ENCODE results near the gene FOXA2.

FOXA2 gene

GRCh38 chr20:22563062-22563965 is 21.1 kb downstream of the FOXA2 start:
- H3K27ac ChIP-seq: no peak overlapping the region
- TF ChIP-seq CTCF (conservative IDR thresholded peaks at IDR 0.05; ENCODE audit: low read depth): no peak
- DNase-seq (ENCODE audit: low spot score): no peak
- CTCF ChIA-PET: interaction anchor here (0.6 to 0.9 kb wide), 2 partner anchors 110 to 115 kb away, joined by 3 to 6 read pairs; no protein-coding TSS in a partner anchor
- POLR2A ChIA-PET (ENCODE audit: low non-redundant PET): no interaction called here

GRCh38 chr20:22562620-22563019 is 21.8 kb downstream of the FOXA2 start:
- TF ChIP-seq CTCF (conservative IDR thresholded peaks at IDR 0.05; ENCODE audit: low read depth): no peak
- H3K27ac ChIP-seq: no peak overlapping the region
- POLR2A ChIA-PET (ENCODE audit: low non-redundant PET): no interaction called here
- DNase-seq (ENCODE audit: low spot score): no peak
- CTCF ChIA-PET: interaction anchor here (0.6 to 0.9 kb wide), 3 partner anchors 110 to 116 kb away, joined by 3 to 6 read pairs (median 3); no protein-coding TSS in a partner anchor

- DNase-seq (ENCODE audit: low spot score): no peak
- CTCF ChIA-PET: interaction anchor here (0.5 to 0.6 kb wide), 2 partner anchors 46 to 109 kb away, joined by 3 to 4 read pairs; no protein-coding TSS in a partner anchor
- POLR2A ChIA-PET (ENCODE audit: low non-redundant PET): no interaction called here
- TF ChIP-seq CTCF (conservative IDR thresholded peaks at IDR 0.05; ENCODE audit: low read depth): no peak
- no peak overlapping the region for H3K27ac ChIP-seq
Observed at GRCh38 chr20:22561965-22562577, 22.3 kb downstream of the FOXA2 start.

GRCh38 chr20:22560817-22561216 is 23.6 kb downstream of the FOXA2 start:
- DNase-seq (ENCODE audit: low spot score): no peak
- ChIA-PET POLR2A (ENCODE audit: low non-redundant PET) (no interaction called here), CTCF (no interaction called here)
- no peak for TF ChIP-seq CTCF (conservative IDR thresholded peaks at IDR 0.05; ENCODE audit: low read depth)
- H3K27ac ChIP-seq: no peak overlapping the region

- no peak for TF ChIP-seq CTCF (conservative IDR thresholded peaks at IDR 0.05; ENCODE audit: low read depth)
- ChIA-PET POLR2A (ENCODE audit: low non-redundant PET) (no interaction called here), CTCF (no interaction called here)
- DNase-seq (ENCODE audit: low spot score): no peak
- H3K27ac ChIP-seq: no peak overlapping the region
Observed at GRCh38 chr20:22559711-22560318, 24.6 kb downstream of the FOXA2 start.

Measured in RWPE1 (cell line).